Memory B cell (primary cell): ENCODE results near the gene CNEP1R1.

Experiments used
- ATAC-seq: fragments of 150-1000 bp; cut with Tn5 transposase; 2 replicates; pipeline ENCODE4 v1.10.0; 2021; ENCODE audit warnings: low read depth, mild to moderate bottlenecking, moderate library complexity
- DNase-seq, 2 donors: peaks; one replicate each; pipeline ENCODE4 v3.0.0; 2022; ENCODE audit warnings: low spot score in 2 of 2
- H3K27ac Mint-ChIP-seq: one replicate; pipeline ENCODE4 v1.8.0; 2022; ENCODE audit warnings: mild to moderate bottlenecking, moderate library complexity, mixed read lengths
- H3K27me3 Mint-ChIP-seq: one replicate; pipeline ENCODE4 v1.8.0; 2022; ENCODE audit warnings: mixed read lengths
- H3K36me3 Mint-ChIP-seq: one replicate; pipeline ENCODE4 v1.8.0; 2022; ENCODE audit warnings: mild to moderate bottlenecking, mixed read lengths
- H3K4me1 Mint-ChIP-seq: one replicate; pipeline ENCODE4 v1.8.0; 2022; ENCODE audit warnings: mixed read lengths
- H3K4me3 Mint-ChIP-seq: one replicate; pipeline ENCODE4 v1.8.0; 2022; ENCODE audit warnings: mild to moderate bottlenecking, moderate library complexity, mixed read lengths
- H3K9me3 Mint-ChIP-seq: one replicate; pipeline ENCODE4 v1.8.0; 2022; ENCODE audit warnings: mixed read lengths

CNEP1R1 gene

GRCh38 chr16:50086176-50086575 lies 61.2 kb downstream of the CNEP1R1 start:
- H3K4me1 Mint-ChIP-seq = no peaks in the 10 kb centered on the region
- H3K27ac Mint-ChIP-seq = no peak overlapping the region
- no peaks in the 10 kb centered on the region for H3K27me3 Mint-ChIP-seq
- H3K4me3 Mint-ChIP-seq = no peak overlapping the region
- H3K36me3 Mint-ChIP-seq = peaks cover 26% of the 10 kb centered on the region
- DNase-seq = no peak
- no peak for ATAC-seq
- H3K9me3 Mint-ChIP-seq = no peaks in the 10 kb centered on the region
